GM21576 (cell line): ENCODE results near the gene TCP11L2.
"Not testable (repeated sequence)": the region's sequence is repeated elsewhere in the genome, so short reads cannot be mapped to it uniquely, and the experiment has no call there.

ENCODE experiments used
- ATAC-seq: cut with Tn5 transposase; IDR thresholded peaks from one replicate; pipeline ENCODE4 v1.9.1; 2021; ENCODE audit warnings: mild to moderate bottlenecking, moderate library complexity; ENCODE audit not compliant: unreplicated experiment

The TCP11L2 gene

GRCh38 chr12:106304001-106304421 is 1.5 kb downstream of the TCP11L2 start:
- ATAC-seq = no peak

DNA sequence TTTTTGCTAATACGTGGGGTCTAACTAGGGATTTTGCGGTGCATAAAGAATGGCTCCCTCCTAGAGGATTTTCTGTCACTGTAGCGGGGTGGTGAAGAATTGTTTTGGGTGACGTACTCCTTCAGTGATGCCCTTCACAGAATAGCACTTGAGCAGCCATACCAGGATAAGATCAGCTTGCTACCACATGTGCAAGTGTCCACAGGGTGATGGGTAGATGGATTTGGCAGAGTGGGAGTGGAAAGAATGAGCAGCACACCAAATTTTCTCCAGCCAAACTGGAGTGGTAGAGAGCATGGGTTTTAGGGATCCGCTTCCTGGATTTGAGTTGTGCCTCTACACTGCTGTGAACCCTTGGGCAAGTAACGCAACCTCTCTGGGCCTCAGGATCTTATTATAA is 2.3 kb downstream of the TCP11L2 start:
- no peak for ATAC-seq

GRCh38 chr12:106305376-106305775 is 2.8 kb downstream of the TCP11L2 start:
- ATAC-seq = no peak

DNA sequence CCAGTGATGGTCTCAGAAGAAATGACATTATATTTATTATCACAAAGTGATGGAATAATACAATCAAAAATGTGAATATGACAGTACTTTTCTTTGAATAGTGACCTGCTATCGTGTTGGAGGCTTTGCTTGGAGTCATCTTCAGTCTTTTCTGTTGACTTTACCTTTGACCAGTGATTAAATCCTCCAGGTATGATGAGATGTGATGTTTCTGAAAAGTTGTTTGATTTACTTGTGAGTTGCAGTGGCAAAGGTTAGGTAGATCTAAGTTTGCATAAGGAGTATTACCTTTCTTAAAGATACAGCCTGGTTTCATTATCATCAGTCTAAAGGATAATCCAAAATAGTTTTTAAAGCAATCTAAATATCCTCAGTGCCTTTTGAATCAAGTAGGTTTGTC is 4.6 kb downstream of the TCP11L2 start:
- no peak for ATAC-seq

DNA sequence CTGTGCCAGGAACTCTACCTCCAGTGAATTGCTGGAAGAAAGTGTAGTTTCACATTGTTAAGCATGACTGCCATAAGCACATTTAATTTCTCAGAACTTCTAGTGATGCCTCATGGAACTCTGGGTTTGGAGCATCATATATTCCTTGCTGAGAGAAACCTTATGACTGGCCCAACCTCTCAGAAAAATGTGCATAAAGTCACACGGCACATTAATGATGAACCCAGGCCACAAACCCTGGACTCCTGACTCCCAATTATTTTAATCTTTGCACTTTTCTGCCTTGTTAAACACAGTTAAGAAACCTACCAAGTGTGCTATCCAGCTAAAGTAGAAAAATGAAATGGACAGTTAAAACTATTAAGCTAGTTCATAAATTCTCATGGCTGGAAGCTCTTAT is 5.6 kb downstream of the TCP11L2 start:
- ATAC-seq = no peak

GRCh38 chr12:106308611-106309010 is 6.1 kb downstream of the TCP11L2 start:
- no peak for ATAC-seq

GRCh38 chr12:106309671-106310505 is 7.4 kb downstream of the TCP11L2 start:
- ATAC-seq = no peak

DNA sequence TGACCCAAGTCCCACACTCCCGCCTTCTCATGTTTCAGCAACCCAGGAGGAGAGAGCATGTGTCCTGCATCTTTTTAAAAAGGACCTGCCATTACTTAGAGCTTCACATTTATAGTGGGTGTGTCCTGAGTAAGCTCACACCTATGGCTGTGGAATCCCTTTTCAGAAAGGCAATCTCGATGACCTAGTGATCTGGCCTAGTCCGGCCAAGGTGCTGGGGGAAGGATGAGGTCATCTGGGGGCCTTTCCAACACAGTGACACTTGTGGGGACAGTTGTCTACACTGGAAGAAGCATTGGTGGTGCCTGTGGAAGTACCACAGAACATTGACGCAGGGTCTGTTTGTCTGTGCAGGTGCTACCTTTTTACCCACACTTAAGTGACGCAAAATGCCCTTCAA is 8.2 kb downstream of the TCP11L2 start:
- ATAC-seq = no peak

- ATAC-seq = no peak
Observed at GRCh38 chr12:106311139-106311538, 8.6 kb downstream of the TCP11L2 start.

- not testable (repeated sequence) for ATAC-seq
Observed at GRCh38 chr12:106313413-106313812, 10.9 kb downstream of the TCP11L2 start.

- ATAC-seq = no peak
Observed at GRCh38 chr12:106315523-106315922, 13.0 kb downstream of the TCP11L2 start.

- no peak for ATAC-seq
Observed at GRCh38 chr12:106317406-106318082, 15.0 kb downstream of the TCP11L2 start.

DNA sequence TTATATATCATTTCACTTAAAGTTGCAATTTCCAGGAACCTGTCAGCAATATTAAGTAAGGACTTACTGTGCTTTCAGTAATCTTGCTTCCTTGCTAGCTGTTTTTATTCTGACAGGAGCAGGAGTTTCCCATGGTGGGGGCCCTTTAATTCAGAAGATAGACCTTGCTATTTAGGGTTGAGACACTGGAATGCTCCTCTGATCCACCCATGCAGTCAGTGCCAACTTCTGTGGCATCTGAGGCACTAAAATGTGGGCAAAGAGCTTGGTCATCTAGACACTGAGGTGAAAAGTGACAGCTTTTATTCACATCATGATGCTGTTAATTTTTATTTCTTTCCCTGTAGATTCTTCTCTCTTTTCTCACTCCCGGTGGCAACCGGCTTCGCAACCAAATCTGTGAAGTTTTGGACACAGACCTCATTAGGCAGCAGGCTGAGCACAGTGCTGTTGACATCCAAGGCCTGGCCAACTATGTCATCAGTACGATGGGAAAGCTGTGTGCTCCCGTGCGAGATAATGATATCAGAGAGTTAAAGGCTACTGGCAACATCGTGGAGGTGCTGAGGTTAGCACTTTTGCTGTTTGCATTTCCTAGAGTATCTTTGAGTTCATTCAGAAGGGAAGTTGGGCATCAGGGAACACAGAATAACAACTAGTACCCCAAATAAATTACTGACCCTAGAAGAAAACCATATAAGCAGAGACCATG is 18.8 kb downstream of the TCP11L2 start:
- ATAC-seq = no peak

DNA sequence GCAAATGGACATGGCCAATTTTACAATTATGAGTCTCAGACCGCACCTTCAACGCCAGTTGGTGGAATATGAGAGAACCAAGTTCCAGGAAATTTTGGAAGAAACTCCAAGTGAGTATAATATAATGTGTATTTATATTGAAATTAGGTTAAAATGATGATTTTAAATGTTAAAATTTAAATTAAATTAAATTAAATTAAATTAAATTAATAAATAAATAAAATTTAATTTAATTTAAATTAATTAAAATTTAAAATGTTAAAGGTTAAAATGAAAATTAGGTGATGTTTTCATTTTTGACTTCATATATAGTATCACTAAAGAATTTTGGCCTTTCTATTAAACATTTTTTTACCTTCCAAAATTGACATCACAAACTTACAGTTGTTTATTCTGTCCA is 21.0 kb downstream of the TCP11L2 start:
- ATAC-seq = no peak

- ATAC-seq = no peak
Observed at GRCh38 chr12:106327309-106327869, 24.9 kb downstream of the TCP11L2 start.

DNA sequence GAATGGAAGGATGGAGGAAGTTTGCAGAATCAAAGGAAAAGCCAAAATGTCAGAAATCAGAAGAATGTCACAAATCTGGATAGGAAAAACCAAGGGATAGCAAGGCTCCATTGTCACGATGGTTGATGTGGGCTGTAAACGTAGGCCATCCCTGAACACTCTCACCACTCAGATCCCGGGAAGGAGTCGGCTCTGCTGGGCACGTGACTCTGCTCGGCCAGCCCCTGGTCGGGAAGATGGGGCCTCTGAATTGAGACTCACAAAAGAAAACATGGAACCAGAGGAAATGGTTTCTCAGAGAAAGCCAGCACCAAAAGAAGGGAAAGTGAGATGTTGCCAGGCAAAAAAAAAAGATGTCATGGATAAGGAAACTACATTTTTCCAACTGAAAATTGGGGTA is 26.2 kb downstream of the TCP11L2 start:
- no peak for ATAC-seq

- no peak for ATAC-seq
Observed at GRCh38 chr12:106329231-106329982, 26.9 kb downstream of the TCP11L2 start.

- no peak for ATAC-seq
Observed at GRCh38 chr12:106331599-106331998, 29.1 kb downstream of the TCP11L2 start.

GRCh38 chr12:106332536-106332935 is 30.0 kb downstream of the TCP11L2 start:
- no peak for ATAC-seq

DNA sequence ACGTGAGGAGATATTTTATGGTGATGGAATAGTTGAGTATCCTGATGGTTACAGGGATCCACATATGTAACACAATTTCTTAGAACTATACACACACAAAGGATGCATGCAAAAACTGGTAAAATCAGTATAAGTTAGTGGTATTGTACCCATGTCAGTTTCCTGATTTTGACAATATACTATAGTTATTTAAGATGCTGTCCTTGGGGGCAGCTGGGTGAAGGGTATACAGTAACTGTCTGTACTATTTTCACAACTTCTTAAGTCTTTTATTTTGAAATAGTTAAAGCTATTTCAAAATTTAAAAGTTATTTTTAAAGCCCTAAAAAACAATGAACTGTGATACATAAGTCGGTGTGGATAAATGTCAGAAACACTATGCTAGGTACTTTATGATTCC is 30.5 kb downstream of the TCP11L2 start:
- ATAC-seq = no peak

DNA sequence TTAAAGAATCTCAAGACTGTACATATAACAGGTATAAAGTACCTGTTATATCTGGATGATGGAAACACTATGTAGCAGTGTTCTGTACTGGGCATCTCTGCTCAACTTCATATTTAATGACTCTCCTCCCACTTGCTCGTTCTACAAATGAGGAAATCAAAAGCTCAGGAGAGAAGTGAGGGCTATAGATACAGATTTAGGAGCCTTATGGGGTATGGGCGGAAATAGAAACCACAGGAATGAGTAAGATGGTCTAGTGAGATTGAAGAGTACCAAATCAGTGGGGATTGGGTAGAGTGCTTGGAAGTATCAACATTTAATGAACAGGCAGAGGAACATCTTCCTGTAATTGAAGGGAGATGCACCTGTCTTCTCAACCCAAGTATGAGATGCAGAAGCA is 31.2 kb downstream of the TCP11L2 start:
- no peak for ATAC-seq
